ENCODE results near the gene TMEM26. TPM values are rescaled to one million over a fixed set of nuclear protein-coding genes. Genes with fewer than 3 reads are reported as not detected.

The TMEM26 gene
- total and polyA plus RNA-seq, 9 donors, result 0.12 to 2.9 (median 1.1) TPM

DNA sequence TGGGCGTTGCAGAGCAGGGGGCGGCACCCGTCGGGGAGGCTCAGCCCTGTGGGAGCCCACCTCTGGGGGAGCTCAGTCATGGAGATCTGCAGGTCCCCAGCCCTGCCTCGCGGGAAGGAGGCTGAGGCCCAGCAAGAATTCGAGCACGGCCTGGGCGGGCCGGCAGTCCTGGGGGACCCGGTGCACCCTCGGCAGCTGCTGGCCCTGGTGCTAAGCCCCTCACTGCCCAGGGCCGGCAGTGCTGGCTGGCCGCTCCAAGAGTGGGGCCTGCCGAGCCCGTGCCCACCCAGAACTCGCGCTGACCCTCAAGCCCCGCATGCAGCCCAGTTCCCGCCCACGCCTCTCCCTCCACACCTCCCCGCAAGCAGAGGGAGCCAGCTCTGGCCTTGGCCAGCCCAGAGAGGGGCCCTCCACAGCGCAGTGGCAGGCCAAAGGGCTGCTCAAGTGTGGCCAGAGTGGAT is 76.2 kb downstream of the TMEM26 start:
- DNase-seq, result peak in 1 of 5 donors; percentile 14
- Histone ChIP-seq H3K4me3 (no peak overlapping the region), H3K27me3 (peaks cover under 1% of the 10 kb centered on the region), H3K36me3 (no peaks in the 10 kb centered on the region), H3K9me3 (no peaks in the 10 kb centered on the region), H3K27ac (no peak overlapping the region), H3K4me1 (ENCODE audit: insufficient read depth) (no peaks in the 10 kb centered on the region)
- TF ChIP-seq, protein P1, sequence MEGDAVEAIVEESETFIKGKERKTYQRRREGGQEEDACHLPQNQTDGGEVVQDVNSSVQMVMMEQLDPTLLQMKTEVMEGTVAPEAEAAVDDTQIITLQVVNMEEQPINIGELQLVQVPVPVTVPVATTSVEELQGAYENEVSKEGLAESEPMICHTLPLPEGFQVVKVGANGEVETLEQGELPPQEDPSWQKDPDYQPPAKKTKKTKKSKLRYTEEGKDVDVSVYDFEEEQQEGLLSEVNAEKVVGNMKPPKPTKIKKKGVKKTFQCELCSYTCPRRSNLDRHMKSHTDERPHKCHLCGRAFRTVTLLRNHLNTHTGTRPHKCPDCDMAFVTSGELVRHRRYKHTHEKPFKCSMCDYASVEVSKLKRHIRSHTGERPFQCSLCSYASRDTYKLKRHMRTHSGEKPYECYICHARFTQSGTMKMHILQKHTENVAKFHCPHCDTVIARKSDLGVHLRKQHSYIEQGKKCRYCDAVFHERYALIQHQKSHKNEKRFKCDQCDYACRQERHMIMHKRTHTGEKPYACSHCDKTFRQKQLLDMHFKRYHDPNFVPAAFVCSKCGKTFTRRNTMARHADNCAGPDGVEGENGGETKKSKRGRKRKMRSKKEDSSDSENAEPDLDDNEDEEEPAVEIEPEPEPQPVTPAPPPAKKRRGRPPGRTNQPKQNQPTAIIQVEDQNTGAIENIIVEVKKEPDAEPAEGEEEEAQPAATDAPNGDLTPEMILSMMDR (IDR thresholded peaks at IDR 0.05), result no peak
- TF ChIP-seq POLR2A (IDR thresholded peaks at IDR 0.05), result no peak
- TF ChIP-seq EP300 (IDR thresholded peaks at IDR 0.05), result no peak
- WGBS, 3 donors, result 96 to 98% (median 96%) methylated on average over 13 to 23 of the region's 23 CpGs
- intact Hi-C loops (cut with DNase I), result no loop called here

DNA sequence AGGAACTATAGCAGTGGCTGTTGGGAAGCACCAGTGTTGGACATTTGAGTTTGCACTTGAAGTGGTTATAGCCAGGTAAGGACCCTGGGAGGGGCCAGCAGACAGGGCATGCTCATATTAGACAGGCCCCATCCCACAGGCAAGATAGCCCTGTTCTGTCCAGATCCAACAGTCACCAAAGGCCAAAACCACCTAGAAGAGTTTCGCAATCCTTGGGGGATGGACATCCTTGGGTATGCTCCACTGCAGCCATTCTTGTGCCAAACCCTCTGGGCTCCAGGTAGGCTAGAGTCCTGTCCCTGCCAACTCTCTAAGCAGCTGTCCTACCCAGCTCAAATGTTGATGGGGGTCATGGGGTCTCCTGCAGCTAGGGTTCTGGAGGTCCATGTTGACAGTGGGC is 76.8 kb downstream of the TMEM26 start:
- Histone ChIP-seq H3K27ac (no peak overlapping the region), H3K9me3 (no peaks in the 10 kb centered on the region), H3K4me1 (ENCODE audit: insufficient read depth) (no peaks in the 10 kb centered on the region), H3K36me3 (no peaks in the 10 kb centered on the region), H3K27me3 (no peaks in the 10 kb centered on the region), H3K4me3 (no peak overlapping the region)
- WGBS, 3 donors, result 88 to 89% (median 89%) methylated on average over 1 of the region's 1 CpG
- intact Hi-C loops (cut with DNase I), result no loop called here
- TF ChIP-seq, protein P1 (IDR thresholded peaks at IDR 0.05), result no peak
- no peak for TF ChIP-seq EP300 (IDR thresholded peaks at IDR 0.05)
- TF ChIP-seq POLR2A (IDR thresholded peaks at IDR 0.05), result no peak
- DNase-seq, result no peak

DNA sequence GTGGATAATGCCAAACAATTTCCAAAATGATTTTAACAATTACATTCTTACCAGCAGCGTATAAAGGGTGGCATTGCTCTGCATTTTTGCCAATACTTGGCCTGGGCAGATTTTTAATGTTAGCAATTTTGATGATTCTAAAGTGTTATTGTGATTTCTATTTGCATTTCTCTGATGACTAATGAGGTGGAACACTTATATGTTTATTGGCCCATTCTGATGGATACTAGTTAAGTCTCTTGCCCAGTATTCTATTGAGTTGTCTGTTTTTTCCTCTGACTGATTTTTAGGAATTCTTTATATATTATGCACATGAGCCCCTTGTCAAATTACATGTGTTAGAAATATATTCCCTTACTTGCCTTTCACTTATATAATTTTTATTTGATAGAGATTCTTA is 86.8 kb downstream of the TMEM26 start:
- Histone ChIP-seq H3K9me3 (no peaks in the 10 kb centered on the region), H3K27me3 (no peaks in the 10 kb centered on the region), H3K4me3 (no peak overlapping the region), H3K27ac (no peak overlapping the region), H3K36me3 (no peaks in the 10 kb centered on the region), H3K4me1 (ENCODE audit: insufficient read depth) (no peaks in the 10 kb centered on the region)
- DNase-seq, result no peak
- TF ChIP-seq EP300 (IDR thresholded peaks at IDR 0.05) (no peak), POLR2A (IDR thresholded peaks at IDR 0.05) (no peak)
- TF ChIP-seq, protein P1 (IDR thresholded peaks at IDR 0.05), result no peak
- WGBS, 3 donors, result 92 to 95% (median 95%) methylated on average over 1 of the region's 1 CpG
- intact Hi-C loops (cut with DNase I), result no loop called here

DNA sequence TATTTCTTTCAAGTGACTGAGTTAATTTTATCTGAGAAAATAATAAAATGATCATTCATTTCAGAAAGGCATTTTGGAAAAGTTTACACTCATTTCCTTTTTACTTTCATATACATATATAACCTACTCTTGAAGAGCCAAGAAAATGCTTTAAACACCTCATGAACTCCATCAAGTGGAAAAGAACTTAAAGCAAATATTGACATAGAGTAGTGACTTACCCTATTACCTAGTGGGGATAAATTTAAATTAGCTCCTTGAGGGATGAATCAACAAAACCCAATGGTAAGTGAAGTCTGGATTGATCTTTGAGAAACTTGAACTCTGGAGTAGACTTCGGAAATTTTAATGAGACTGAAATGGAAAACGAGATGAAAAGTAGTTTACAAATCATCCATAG is 88.6 kb downstream of the TMEM26 start:
- DNase-seq, result no peak
- TF ChIP-seq EP300 (IDR thresholded peaks at IDR 0.05) (no peak), POLR2A (IDR thresholded peaks at IDR 0.05) (no peak)
- TF ChIP-seq, protein P1 (IDR thresholded peaks at IDR 0.05), result no peak
- Histone ChIP-seq H3K9me3 (no peaks in the 10 kb centered on the region), H3K4me3 (no peak overlapping the region), H3K27me3 (no peaks in the 10 kb centered on the region), H3K4me1 (ENCODE audit: insufficient read depth) (no peaks in the 10 kb centered on the region), H3K27ac (no peak overlapping the region), H3K36me3 (no peaks in the 10 kb centered on the region)
- intact Hi-C loops (cut with DNase I), result no loop called here
- 78 to 86% (median 84%) methylated on average over 2 of the region's 2 CpGs for WGBS, 3 donors

All from ovary (tissue), 9 donors.